Fibroblast of mammary gland (primary cell): ENCODE measurements around the gene GEMIN7.
A peak's percentile ranks its signal among the peaks of the same experiment; 100 is the strongest.

Source experiments
- DNase-seq: peaks from one replicate; pipeline ENCODE4 v3.0.0-alpha.2; 2010; ENCODE audit warnings: low read depth
- H3K4me3 ChIP-seq: 2 replicates; pipeline ENCODE4 v1.5.1; 2011; ENCODE audit warnings: low read depth, mild to moderate bottlenecking, low read length, moderate library complexity; ENCODE audit not compliant: control insufficient read depth
- TF ChIP-seq, protein P1 (sequence below): conservative IDR thresholded peaks from 2 replicates; pipeline ENCODE4 v1.5.1; 2011; ENCODE audit warnings: low read depth, low read length, inconsistent platforms; ENCODE audit not compliant: control insufficient read depth, insufficient read depth

Gene GEMIN7

DNA sequence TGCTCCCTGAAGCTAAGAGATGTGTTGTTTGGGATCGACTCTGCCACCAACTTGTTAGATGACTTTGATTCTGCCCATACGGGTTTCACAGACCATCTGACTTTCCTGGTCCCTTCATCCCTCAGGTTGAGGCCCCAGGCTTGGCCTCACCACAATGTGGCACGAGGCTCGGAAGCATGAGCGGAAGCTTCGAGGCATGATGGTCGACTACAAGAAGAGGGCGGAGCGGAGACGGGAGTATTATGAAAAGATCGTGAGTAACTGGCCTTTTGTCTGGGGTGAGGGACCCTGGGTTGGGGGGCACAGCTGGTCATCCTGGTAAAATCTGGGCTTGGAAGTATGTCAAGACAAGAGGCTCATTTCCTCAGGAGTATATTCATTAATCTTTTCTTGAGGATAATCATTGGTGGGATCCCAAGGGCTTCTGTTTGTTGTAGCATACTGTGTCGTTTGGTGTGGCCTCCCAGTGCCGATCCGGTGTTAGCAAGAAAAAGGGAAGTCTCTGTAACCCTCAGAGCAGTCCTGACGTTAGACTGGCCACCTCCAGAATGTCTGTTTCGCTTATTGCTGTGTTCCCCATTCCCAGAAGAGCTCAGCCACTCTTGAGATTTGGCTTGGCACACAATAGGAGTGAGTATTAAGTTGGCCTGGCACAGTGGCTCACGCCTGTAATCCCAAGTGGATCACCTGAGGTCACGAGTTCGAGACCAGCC lies 38.8 kb upstream of the GEMIN7 start:
- H3K4me3 ChIP-seq, result peak overlapping the region; percentile 90
- DNase-seq, result no peak

DNA sequence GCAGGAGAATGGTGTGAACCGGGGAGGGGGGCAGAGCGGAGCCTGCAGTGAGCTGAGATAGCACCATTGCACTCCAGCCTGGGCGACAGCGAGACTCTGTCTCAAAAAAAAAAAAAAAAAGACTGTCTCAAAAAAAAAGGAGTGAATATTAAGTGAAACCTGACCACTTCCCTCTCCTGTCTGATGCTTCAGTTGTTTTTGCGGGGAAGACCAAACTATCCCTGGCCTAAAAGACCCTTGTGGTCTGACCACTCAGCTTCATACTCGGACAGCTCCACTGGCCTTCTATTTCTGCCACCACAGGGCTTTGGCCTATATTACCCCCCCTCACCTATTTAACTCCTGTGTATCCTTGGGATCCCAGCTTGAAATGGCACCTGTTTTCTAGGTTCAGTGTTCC lies 37.9 kb upstream of the GEMIN7 start:
- TF ChIP-seq, protein P1, sequence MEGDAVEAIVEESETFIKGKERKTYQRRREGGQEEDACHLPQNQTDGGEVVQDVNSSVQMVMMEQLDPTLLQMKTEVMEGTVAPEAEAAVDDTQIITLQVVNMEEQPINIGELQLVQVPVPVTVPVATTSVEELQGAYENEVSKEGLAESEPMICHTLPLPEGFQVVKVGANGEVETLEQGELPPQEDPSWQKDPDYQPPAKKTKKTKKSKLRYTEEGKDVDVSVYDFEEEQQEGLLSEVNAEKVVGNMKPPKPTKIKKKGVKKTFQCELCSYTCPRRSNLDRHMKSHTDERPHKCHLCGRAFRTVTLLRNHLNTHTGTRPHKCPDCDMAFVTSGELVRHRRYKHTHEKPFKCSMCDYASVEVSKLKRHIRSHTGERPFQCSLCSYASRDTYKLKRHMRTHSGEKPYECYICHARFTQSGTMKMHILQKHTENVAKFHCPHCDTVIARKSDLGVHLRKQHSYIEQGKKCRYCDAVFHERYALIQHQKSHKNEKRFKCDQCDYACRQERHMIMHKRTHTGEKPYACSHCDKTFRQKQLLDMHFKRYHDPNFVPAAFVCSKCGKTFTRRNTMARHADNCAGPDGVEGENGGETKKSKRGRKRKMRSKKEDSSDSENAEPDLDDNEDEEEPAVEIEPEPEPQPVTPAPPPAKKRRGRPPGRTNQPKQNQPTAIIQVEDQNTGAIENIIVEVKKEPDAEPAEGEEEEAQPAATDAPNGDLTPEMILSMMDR, result no peak
- H3K4me3 ChIP-seq, result no peak overlapping the region
- DNase-seq, result no peak

More for the DNA sequence above, 38.8 kb upstream of the GEMIN7 start:
- TF ChIP-seq, protein P1, result no peak

DNA sequence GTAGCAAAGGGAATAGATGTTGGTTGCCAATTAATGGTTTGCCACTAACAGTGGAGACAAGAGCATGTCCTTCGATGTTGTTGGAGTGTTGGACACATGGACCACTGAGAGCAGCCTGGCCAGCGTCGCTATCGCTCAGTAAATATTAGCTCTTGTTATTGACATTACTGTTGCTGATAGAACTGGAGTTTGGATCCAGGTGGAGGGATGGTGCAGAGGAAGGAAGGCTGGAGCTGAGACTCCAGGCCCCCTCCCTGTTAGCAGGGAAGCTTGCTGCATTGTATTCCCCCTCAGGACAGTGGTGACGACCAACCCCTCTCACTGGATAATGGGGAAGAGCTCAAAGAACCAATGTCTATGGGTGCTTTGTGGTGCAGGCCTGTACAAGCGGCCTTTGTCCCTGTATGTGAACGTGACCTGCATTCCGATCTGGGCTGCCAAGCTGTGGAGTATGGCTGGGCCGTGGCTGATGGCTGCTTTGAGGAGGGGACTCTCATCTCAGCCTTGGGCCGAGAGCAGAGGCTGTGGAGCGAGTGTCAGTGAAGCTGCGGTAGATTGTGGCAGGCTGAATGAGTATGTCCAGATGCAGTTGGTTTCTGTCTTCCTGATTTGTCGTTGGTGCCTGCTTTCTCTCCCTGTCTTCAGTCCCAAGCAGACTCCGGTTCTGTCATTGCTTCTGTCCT lies 33.2 kb upstream of the GEMIN7 start:
- H3K4me3 ChIP-seq, result no peak overlapping the region

DNA sequence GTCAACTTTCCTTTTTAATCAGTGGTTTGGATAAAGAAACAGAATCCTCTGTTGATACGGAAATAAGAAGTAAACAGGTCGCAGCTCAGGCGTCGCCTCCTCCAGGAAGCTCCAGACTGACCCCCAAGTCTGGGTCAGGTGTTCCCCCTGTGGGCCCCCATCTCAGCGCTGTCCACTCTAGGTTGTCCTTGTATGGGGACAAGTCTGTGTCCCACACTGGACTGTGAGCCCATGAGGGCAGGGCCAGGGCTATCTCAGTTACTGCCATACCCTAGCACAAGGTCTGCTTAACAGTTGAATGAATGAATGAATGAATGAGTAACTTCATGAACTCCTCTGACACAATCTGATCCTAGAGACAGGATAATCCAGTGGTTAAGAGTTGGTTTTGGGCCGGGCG lies 32.7 kb upstream of the GEMIN7 start:
- H3K4me3 ChIP-seq, result no peak overlapping the region
- TF ChIP-seq, protein P1, result no peak
- no peak for DNase-seq

More for the DNA sequence above, 33.2 kb upstream of the GEMIN7 start:
- no peak for DNase-seq
- TF ChIP-seq, protein P1, result no peak

DNA sequence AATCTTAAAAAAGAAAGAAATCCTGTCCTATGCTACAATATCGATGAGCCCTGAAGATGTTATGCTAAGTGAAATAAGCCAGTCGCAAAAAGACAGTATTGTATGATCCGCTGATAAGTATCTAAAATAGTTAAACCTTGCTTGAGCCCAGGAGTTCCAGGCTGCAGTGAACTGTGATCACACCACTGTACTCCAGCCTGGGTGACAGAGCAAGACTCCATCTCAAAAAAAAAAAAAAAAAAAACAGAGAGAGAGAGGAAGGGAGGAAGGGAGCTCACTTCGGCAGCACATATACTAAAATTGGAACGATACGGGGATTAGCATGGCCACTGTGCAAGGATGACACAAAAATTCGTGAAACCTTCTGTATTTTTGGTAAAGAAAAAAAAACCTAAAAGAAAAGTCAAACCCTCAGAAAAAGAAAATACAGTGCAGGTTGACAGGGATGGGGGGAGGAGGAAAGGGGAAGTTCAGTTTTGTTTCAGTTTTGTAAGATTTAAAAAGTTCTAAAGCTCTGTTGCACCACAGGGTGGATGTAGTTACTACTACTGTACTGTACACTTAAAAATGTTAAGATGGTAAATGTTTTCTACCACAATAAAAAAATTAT lies 31.8 kb upstream of the GEMIN7 start:
- no peak for DNase-seq
- TF ChIP-seq, protein P1, result no peak
- no peak overlapping the region for H3K4me3 ChIP-seq

DNA sequence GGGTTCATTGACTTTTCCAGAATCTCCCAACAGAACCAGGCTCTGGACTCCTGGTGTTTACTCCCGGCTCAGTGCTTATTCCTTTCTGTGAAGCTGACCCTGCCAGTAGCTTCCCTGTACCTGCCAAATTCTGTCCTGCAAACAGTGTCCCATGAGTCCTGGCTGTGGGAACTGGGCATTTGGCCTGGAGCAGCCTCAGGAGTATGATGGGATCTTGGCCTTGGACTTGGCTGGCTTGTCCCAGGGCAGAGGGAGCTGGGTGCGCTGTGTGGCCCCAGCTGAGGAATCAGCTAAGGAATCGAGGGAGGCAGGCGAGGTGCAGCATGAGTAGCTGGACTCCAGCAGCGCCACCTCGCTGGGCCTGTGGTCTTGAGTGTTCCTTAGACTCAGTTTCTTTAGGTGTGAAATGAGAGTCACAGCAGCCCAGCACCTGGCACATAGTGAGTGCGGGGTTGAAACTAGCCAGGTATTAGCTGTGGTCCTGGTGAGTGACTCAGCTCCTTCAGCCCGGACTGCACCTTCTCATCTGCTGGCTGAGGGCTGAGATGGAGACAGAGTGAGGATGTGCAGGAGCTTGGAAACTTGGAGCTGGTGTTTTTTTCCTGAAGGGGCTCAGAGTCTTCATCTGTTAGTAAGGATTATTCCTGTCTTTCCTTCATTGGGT lies 29.9 kb upstream of the GEMIN7 start:
- H3K4me3 ChIP-seq, result no peak overlapping the region
- TF ChIP-seq, protein P1, result no peak
- no peak for DNase-seq
